Stomach (tissue), 9 donors: ENCODE data around the gene SURF1. TPM values are rescaled to one million over a fixed set of nuclear protein-coding genes. Genes with fewer than 3 reads are reported as not detected.
"Not testable (repeated sequence)": the region's sequence is repeated elsewhere in the genome, so short reads cannot be mapped to it uniquely, and the experiment has no call there.

Experiments
- DNase-seq, 2 donors: peaks; one replicate each; pipeline versions ENCODE4 v3.0.0 to v3.0.0-alpha.2; 2013 to 2019
- H3K27ac ChIP-seq, 5 donors: fragments of 200-600 bp in 4 of 5; sonication (generic) in 4 of 5; one replicate each; pipeline ENCODE4 v1.5.1; 2013 to 2019; ENCODE audit warnings: mild to moderate bottlenecking in 1 of 5, moderate library complexity in 1 of 5
- H3K27me3 ChIP-seq, 3 donors: fragments of 200-600 bp; sonication (generic); one replicate each; pipeline ENCODE4 v1.5.1; 2017 to 2019; ENCODE audit warnings: mixed run types in 1 of 3
- H3K36me3 ChIP-seq, 4 donors: fragments of 200-600 bp; sonication (generic); 1 replicate in 3 of 4; 2 replicates in 1 of 4; pipeline ENCODE4 v1.5.1; 2016 to 2019
- H3K4me1 ChIP-seq, 4 donors: fragments of 200-600 bp; sonication (generic); one replicate each; pipeline ENCODE4 v1.5.1; 2016 to 2019
- H3K4me3 ChIP-seq, 4 donors: fragments of 200-600 bp; sonication (generic) in 3 of 4; one replicate each; pipeline ENCODE4 v1.5.1; 2016 to 2019; ENCODE audit warnings: mild to moderate bottlenecking in 1 of 4
- H3K9me3 ChIP-seq, 4 donors: fragments of 200-600 bp; sonication (generic); one replicate each; pipeline ENCODE4 v1.5.1; 2016 to 2019
- CTCF ChIP-seq, 7 experiments: fragments of 450-650 bp in 4 of 7; fragments of 200-600 bp in 3 of 7; sonication (generic) in 3 of 7; IDR thresholded peaks; one replicate each; pipeline ENCODE4 v1.5.1; 2016 to 2019; ENCODE audit warnings: antibody characterized with exemption in 7 of 7, control low read depth in 2 of 7, mild to moderate bottlenecking in 1 of 7
- EP300 ChIP-seq: sonication (generic); formaldehyde crosslinking; IDR thresholded peaks from one replicate; pipeline ENCODE4 v1.6.1; 2017; ENCODE audit warnings: antibody characterized with exemption
- POLR2A ChIP-seq, 4 donors: fragments of 450-650 bp; IDR thresholded peaks; one replicate each; pipeline ENCODE4 v1.6.1; 2016; ENCODE audit warnings: antibody characterized with exemption in 4 of 4, control low read depth in 2 of 4, mild to moderate bottlenecking in 1 of 4, moderate library complexity in 1 of 4
- POLR2AphosphoS5 ChIP-seq, 3 donors: sonication (generic); formaldehyde crosslinking; IDR thresholded peaks; one replicate each; pipeline ENCODE4 v1.6.1; 2016; ENCODE audit warnings: antibody characterized with exemption in 3 of 3
- WGBS, 5 donors: extraction: QIAGEN DNeasy Blood & Tissue Kit in 3 of 5; methylation state at CpG; one replicate each; pipeline versions ENCODE4 v1.1.5 to v1.1.7; 2013 to 2018; 5-methylcytosine and 5-hydroxymethylcytosine counted together
- intact Hi-C: fragments of 100-400 bp; cut with DNase I; formaldehyde crosslinking; loops from one replicate; pipeline ENCODE4 v1.15.1; 2023; ENCODE audit warnings: low total_unique reads
- polyA plus RNA-seq, 3 donors: library from polyadenylated mRNA; stranded (reverse); fragments of 200-250 nt; gene quantifications; one replicate each; pipeline ENCODE4 v1.2.3, GENCODE V29; 2013
- total RNA-seq, 5 donors: library from RNA; depleted of rRNA; stranded (reverse); fragments of >200 nt; gene quantifications; one replicate each; pipeline versions ENCODE4 v1.1.0 to v1.2.3, GENCODE V29; 2014 to 2016
- donor health status: healthy with polysubstance abuse.
- donor health status: Bipolar disorder and iron deficiency.
- donor health status: healthy.

The SURF1 gene
- total and polyA plus RNA-seq, 8 donors, result 1.7 to 118 (median 45.3) TPM

DNA sequence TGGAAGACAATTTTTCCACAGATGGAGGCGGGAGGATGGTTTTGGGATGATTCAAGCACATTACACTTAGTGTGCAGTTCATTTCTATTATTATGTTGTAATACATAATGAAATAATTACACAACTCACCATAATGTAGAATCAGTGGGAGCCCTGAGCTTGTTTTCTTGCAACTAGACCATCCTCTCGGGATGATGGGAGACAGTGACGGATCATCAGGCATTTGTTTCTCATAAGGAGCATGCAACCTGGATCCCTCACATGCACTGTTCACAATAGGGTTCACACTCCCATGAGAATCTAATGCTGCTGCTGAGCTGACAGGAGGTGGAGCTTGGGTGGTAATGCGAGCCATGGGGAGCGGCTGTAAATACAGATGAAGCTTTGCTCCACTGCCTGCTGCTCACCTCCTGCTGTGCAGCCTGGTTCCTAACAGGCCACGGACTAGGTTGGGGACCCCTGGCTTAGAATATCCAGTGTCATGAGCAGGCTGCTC is 21.5 kb upstream of the SURF1 start:
- intact Hi-C loops, result no loop called here
- no peak for DNase-seq
- Histone ChIP-seq H3K9me3 (no peaks in the 10 kb centered on the region), H3K36me3 (peaks cover 7 to 9% (median 8%) of the 10 kb centered on the region in 4 donors), H3K27ac (peak overlapping the region in 1 of 5 donors; percentile 8), H3K4me1 (peaks cover 22 to 44% (median 39%) of the 10 kb centered on the region in 4 donors), H3K4me3 (no peak overlapping the region), H3K27me3 (no peaks in the 10 kb centered on the region)
- WGBS, 5 donors, result 54 to 74% (median 61%) methylated on average over 6 of the region's 6 CpGs
- TF ChIP-seq EP300 (no peak), POLR2A (IDR thresholded peaks at IDR 0.05) (no peak), CTCF (IDR thresholded peaks at IDR 0.05) (no peak), POLR2AphosphoS5 (IDR thresholded peaks at IDR 0.05) (no peak)

- Histone ChIP-seq H3K36me3 (peaks cover 11 to 13% (median 13%) of the 10 kb centered on the region in 4 donors), H3K4me1 (peaks cover 27 to 48% (median 44%) of the 10 kb centered on the region in 4 donors)
- H3K27ac ChIP-seq, H3K27me3 ChIP-seq, H3K4me3 ChIP-seq, H3K9me3 ChIP-seq, DNase-seq, intact Hi-C loops: not testable (repeated sequence)
- WGBS, 5 donors, result 87 to 91% (median 89%) methylated on average over 14 of the region's 14 CpGs
Measured at GRCh38 chr9:133377280-133377679, 21.0 kb upstream of the SURF1 start.

- H3K4me3 ChIP-seq, result peak within 1 kb of the TSS; percentile 70 to 89 (median 84)
- no peaks in the 10 kb centered on the region for H3K9me3 ChIP-seq
- peaks cover 11 to 17% (median 15%) of the 10 kb centered on the region in 4 donors for H3K36me3 ChIP-seq
- intact Hi-C loops, result no loop called here
- peak; percentile 98 to 99 for DNase-seq
- 0 to 1% (median 1%) methylated on average over 63 to 120 of the region's 120 CpGs; no CpG with 5 or more reads in 1 of the 5 donors for WGBS, 5 donors
- H3K4me1 ChIP-seq, result peaks cover 40 to 61% (median 57%) of the 10 kb centered on the region in 4 donors
- no peaks in the 10 kb centered on the region for H3K27me3 ChIP-seq
- TF ChIP-seq EP300 (no peak), POLR2AphosphoS5 (IDR thresholded peaks at IDR 0.05) (peak; percentile 61 to 91 (median 88))
- H3K27ac ChIP-seq, result peak within 1 kb of the TSS; percentile 96 to 99 (median 98)
Measured at GRCh38 chr9:133375724-133376654, 19.7 kb upstream of the SURF1 start, which contains the start of the genes STKLD1 and SURF4. Gene STKLD1 (plus strand): TSS chr9:133376366. CDS start chr9:133376474, 108 bp downstream. Gene SURF4 (minus strand): TSS chr9:133376060. CDS start chr9:133375969, 91 bp downstream.

DNA sequence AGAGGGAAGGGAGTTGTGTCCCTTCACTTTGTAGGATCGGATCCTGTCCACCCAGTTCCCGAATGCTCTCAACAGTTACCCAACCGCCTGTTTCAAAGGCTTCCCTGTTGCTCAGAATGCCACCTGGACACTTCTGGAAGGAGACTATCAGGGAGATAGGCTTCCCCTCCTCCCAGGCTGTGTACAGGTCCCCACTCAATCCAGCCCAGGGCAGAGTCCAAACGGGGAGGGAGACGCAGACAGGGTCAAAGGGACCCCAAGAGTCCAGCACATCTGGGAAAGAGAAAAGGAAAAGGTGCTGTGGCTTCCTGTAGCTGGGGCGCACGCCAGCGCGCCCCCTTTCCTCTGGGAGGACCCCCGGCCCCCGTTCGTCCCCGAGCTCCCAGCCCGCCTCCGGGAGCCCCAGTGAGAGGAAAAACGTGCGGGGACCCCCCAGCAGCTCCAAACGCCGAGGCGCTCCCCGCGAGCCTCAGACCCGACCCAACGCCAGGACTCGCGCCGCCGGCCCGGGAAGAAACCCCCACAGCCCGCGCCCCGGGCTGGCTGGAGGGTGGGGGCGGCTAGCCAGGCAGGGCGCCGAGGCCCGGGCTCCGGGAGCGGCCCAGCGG is 18.9 kb upstream of the SURF1 start:
- peaks cover 46 to 69% (median 65%) of the 10 kb centered on the region in 4 donors for H3K4me1 ChIP-seq
- peaks cover 16 to 24% (median 20%) of the 10 kb centered on the region in 4 donors for H3K36me3 ChIP-seq
- peak overlapping the region; percentile 70 to 89 (median 84) for H3K4me3 ChIP-seq
- H3K27me3 ChIP-seq, result no peaks in the 10 kb centered on the region
- intact Hi-C loops, result no loop called here
- peak; percentile 32 to 71 for DNase-seq
- H3K27ac ChIP-seq, result peak overlapping the region; percentile 96 to 99 (median 98)
- H3K9me3 ChIP-seq, result no peaks in the 10 kb centered on the region
- WGBS, 5 donors, result 0 to 3% (median 1%) methylated on average over 16 to 39 of the region's 39 CpGs
- TF ChIP-seq POLR2A (IDR thresholded peaks at IDR 0.05) (no peak), CTCF (IDR thresholded peaks at IDR 0.05) (no peak), EP300 (no peak), POLR2AphosphoS5 (IDR thresholded peaks at IDR 0.05) (no peak)

DNA sequence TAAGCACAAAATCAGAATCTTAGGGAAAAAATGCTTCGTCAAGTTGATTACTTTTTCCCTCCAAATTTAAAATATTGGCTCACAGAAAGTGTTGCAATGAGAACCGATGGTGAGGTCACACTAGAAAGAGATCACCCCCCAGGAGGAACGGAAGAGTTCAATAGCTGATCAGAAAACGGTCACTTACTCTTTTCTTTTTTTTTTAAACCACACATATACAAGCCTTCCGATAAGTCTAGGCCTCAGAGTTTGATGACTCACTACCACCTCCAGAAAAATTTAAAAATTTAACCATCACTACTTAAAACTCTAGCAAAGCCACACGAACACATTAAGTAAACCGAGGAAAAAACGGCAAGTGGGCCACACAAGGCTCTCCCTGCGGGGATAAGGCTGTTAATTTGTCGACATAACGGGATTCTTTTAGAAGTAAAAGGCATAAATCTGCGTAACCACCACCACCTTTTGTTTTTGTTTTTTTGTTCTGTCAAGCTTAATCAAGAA is 18.4 kb upstream of the SURF1 start:
- intact Hi-C loops, result no loop called here
- H3K36me3 ChIP-seq, result peaks cover 21 to 30% (median 26%) of the 10 kb centered on the region in 4 donors
- H3K27me3 ChIP-seq, result no peaks in the 10 kb centered on the region
- no peak for TF ChIP-seq POLR2A (IDR thresholded peaks at IDR 0.05)
- TF ChIP-seq POLR2AphosphoS5 (IDR thresholded peaks at IDR 0.05), result no peak
- no peak for TF ChIP-seq CTCF (IDR thresholded peaks at IDR 0.05)
- no peak for TF ChIP-seq EP300
- WGBS, 5 donors, result 5 to 10% (median 6%) methylated on average over 12 of the region's 12 CpGs
- H3K27ac ChIP-seq, result peak overlapping the region in 4 of 5 donors; percentile 96 to 99 (median 98)
- peaks cover 50 to 75% (median 70%) of the 10 kb centered on the region in 4 donors for H3K4me1 ChIP-seq
- no peaks in the 10 kb centered on the region for H3K9me3 ChIP-seq
- peak overlapping the region; percentile 70 to 89 (median 84) for H3K4me3 ChIP-seq
- DNase-seq, result no peak
